Measurements from ENCODE around the gene CLASP1.
"Not testable (repeated sequence)": the region's sequence is repeated elsewhere in the genome, so short reads cannot be mapped to it uniquely, and the experiment has no call there.

The CLASP1 gene

GRCh38 chr2:121375621-121376159 lies 273.6 kb downstream of the CLASP1 start:
- no peak overlapping the region for H3K4me3 Mint-ChIP-seq
- no peak for ATAC-seq (replicated peaks)
- H3K9me3 Mint-ChIP-seq = peaks cover 0 to 8% of the 10 kb centered on the region in 2 donors
- peaks cover 71 to 89% of the 10 kb centered on the region in 2 donors for H3K36me3 Mint-ChIP-seq
- DNase-seq = no peak
- H3K27me3 Mint-ChIP-seq = no peaks in the 10 kb centered on the region
- no peak overlapping the region for H3K27ac Mint-ChIP-seq
- peaks cover 3 to 9% of the 10 kb centered on the region in 2 donors for H3K4me1 Mint-ChIP-seq

- H3K4me3 Mint-ChIP-seq; H3K9me3 Mint-ChIP-seq; H3K27me3 Mint-ChIP-seq; ATAC-seq (replicated peaks); H3K4me1 Mint-ChIP-seq; DNase-seq: not testable (repeated sequence)
- H3K27ac Mint-ChIP-seq = peak overlapping the region; percentile 77
- H3K36me3 Mint-ChIP-seq = peaks cover 64 to 89% of the 10 kb centered on the region in 2 donors
These were observed 274.7 kb downstream of the CLASP1 start for GRCh38 chr2:121374412-121375075.

- H3K9me3 Mint-ChIP-seq = peaks cover 0 to 8% of the 10 kb centered on the region in 2 donors
- H3K27ac Mint-ChIP-seq = peak overlapping the region; percentile 75
- H3K36me3 Mint-ChIP-seq = peaks cover 66 to 88% of the 10 kb centered on the region in 2 donors
- H3K4me1 Mint-ChIP-seq = peaks cover 5 to 9% of the 10 kb centered on the region in 2 donors
- H3K27me3 Mint-ChIP-seq = no peaks in the 10 kb centered on the region
- ATAC-seq (replicated peaks) (peak; percentile 29 to 50), DNase-seq (no peak)
- H3K4me3 Mint-ChIP-seq = no peak overlapping the region
These were observed 276.4 kb downstream of the CLASP1 start for GRCh38 chr2:121372721-121373353.

- no peaks in the 10 kb centered on the region for H3K27me3 Mint-ChIP-seq
- H3K27ac Mint-ChIP-seq = peak overlapping the region; percentile 72
- DNase-seq = no peak
- H3K36me3 Mint-ChIP-seq = peaks cover 63 to 87% of the 10 kb centered on the region in 2 donors
- H3K4me1 Mint-ChIP-seq = peaks cover 5 to 9% of the 10 kb centered on the region in 2 donors
- H3K4me3 Mint-ChIP-seq = no peak overlapping the region
- H3K9me3 Mint-ChIP-seq = peaks cover 0 to 8% of the 10 kb centered on the region in 2 donors
- ATAC-seq (replicated peaks) = no peak
These were observed 277.2 kb downstream of the CLASP1 start for GRCh38 chr2:121372082-121372481.

- peaks cover 5 to 9% of the 10 kb centered on the region in 2 donors for H3K4me1 Mint-ChIP-seq
- H3K36me3 Mint-ChIP-seq = peaks cover 43 to 81% of the 10 kb centered on the region in 2 donors
- peaks cover 0 to 4% of the 10 kb centered on the region in 2 donors for H3K9me3 Mint-ChIP-seq
- peak overlapping the region; percentile 53 for H3K27ac Mint-ChIP-seq
- no peaks in the 10 kb centered on the region for H3K27me3 Mint-ChIP-seq
- ATAC-seq (replicated peaks) (no peak), DNase-seq (no peak)
- no peak overlapping the region for H3K4me3 Mint-ChIP-seq
These were observed 280.4 kb downstream of the CLASP1 start for GRCh38 chr2:121368836-121369235.

GRCh38 chr2:121368155-121368554 lies 281.1 kb downstream of the CLASP1 start:
- Mint-ChIP-seq H3K27ac (no peak overlapping the region), H3K4me1 (peaks cover 3 to 5% of the 10 kb centered on the region in 2 donors)

GRCh38 chr2:121367246-121367900 lies 281.9 kb downstream of the CLASP1 start:
- no peak overlapping the region for H3K27ac Mint-ChIP-seq
- H3K27me3 Mint-ChIP-seq = no peaks in the 10 kb centered on the region
- no peak for ATAC-seq (replicated peaks)
- H3K36me3 Mint-ChIP-seq = peaks cover 35 to 78% of the 10 kb centered on the region in 2 donors
- peaks cover 0 to 2% of the 10 kb centered on the region in 2 donors for H3K4me1 Mint-ChIP-seq
- H3K4me3 Mint-ChIP-seq = no peak overlapping the region
- no peak for DNase-seq
- H3K9me3 Mint-ChIP-seq = no peaks in the 10 kb centered on the region

More at GRCh38 chr2:121368155-121368554, 281.1 kb downstream of the CLASP1 start:
- H3K27me3 Mint-ChIP-seq = no peaks in the 10 kb centered on the region
- DNase-seq = no peak
- no peak overlapping the region for H3K4me3 Mint-ChIP-seq
- ATAC-seq (replicated peaks) = no peak
- peaks cover 39 to 78% of the 10 kb centered on the region in 2 donors for H3K36me3 Mint-ChIP-seq
- no peaks in the 10 kb centered on the region for H3K9me3 Mint-ChIP-seq

GRCh38 chr2:121366040-121366439 lies 283.2 kb downstream of the CLASP1 start:
- Mint-ChIP-seq H3K4me1 (peaks cover 0 to 3% of the 10 kb centered on the region in 2 donors), H3K9me3 (no peaks in the 10 kb centered on the region), H3K27ac (no peak overlapping the region), H3K4me3 (no peak overlapping the region), H3K27me3 (no peaks in the 10 kb centered on the region), H3K36me3 (peaks cover 39 to 75% of the 10 kb centered on the region in 2 donors)
- no peak for DNase-seq
- no peak for ATAC-seq (replicated peaks)

GRCh38 chr2:121365061-121365460 lies 284.2 kb downstream of the CLASP1 start:
- no peak for DNase-seq
- Mint-ChIP-seq H3K27ac (peak overlapping the region; percentile 82), H3K4me3 (no peak overlapping the region), H3K36me3 (peaks cover 42 to 74% of the 10 kb centered on the region in 2 donors), H3K27me3 (no peaks in the 10 kb centered on the region), H3K4me1 (peaks cover 3 to 4% of the 10 kb centered on the region in 2 donors), H3K9me3 (no peaks in the 10 kb centered on the region)
- no peak for ATAC-seq (replicated peaks)

GRCh38 chr2:121363632-121364420 lies 285.4 kb downstream of the CLASP1 start:
- H3K36me3 Mint-ChIP-seq = peaks cover 44 to 68% of the 10 kb centered on the region in 2 donors

GRCh38 chr2:121362774-121363173 lies 286.5 kb downstream of the CLASP1 start:
- no peak overlapping the region for H3K27ac Mint-ChIP-seq

More at GRCh38 chr2:121363632-121364420, 285.4 kb downstream of the CLASP1 start:
- no peak overlapping the region for H3K27ac Mint-ChIP-seq
- H3K4me1 Mint-ChIP-seq = peaks cover 2 to 7% of the 10 kb centered on the region in 2 donors
- no peak overlapping the region for H3K4me3 Mint-ChIP-seq
- no peaks in the 10 kb centered on the region for H3K9me3 Mint-ChIP-seq
- DNase-seq = no peak
- no peak for ATAC-seq (replicated peaks)
- no peaks in the 10 kb centered on the region for H3K27me3 Mint-ChIP-seq

GRCh38 chr2:121362226-121362625 lies 287.0 kb downstream of the CLASP1 start:
- H3K27ac Mint-ChIP-seq = no peak overlapping the region
- peaks cover 2 to 7% of the 10 kb centered on the region in 2 donors for H3K4me1 Mint-ChIP-seq
- peaks cover 37 to 57% of the 10 kb centered on the region in 2 donors for H3K36me3 Mint-ChIP-seq

More at GRCh38 chr2:121362774-121363173, 286.5 kb downstream of the CLASP1 start:
- H3K36me3 Mint-ChIP-seq = peaks cover 38 to 60% of the 10 kb centered on the region in 2 donors
- no peak overlapping the region for H3K4me3 Mint-ChIP-seq
- ATAC-seq (replicated peaks) = no peak
- H3K27me3 Mint-ChIP-seq = no peaks in the 10 kb centered on the region
- no peaks in the 10 kb centered on the region for H3K9me3 Mint-ChIP-seq
- DNase-seq = no peak
- H3K4me1 Mint-ChIP-seq = peaks cover 2 to 7% of the 10 kb centered on the region in 2 donors

GRCh38 chr2:121360566-121361300 lies 288.5 kb downstream of the CLASP1 start:
- peaks cover 2 to 7% of the 10 kb centered on the region in 2 donors for H3K4me1 Mint-ChIP-seq
- no peaks in the 10 kb centered on the region for H3K9me3 Mint-ChIP-seq
- H3K27me3 Mint-ChIP-seq = no peaks in the 10 kb centered on the region
- no peak for ATAC-seq (replicated peaks)
- H3K27ac Mint-ChIP-seq = no peak overlapping the region
- H3K36me3 Mint-ChIP-seq = peaks cover 40 to 58% of the 10 kb centered on the region in 2 donors
- H3K4me3 Mint-ChIP-seq = no peak overlapping the region
- no peak for DNase-seq

More at GRCh38 chr2:121362226-121362625, 287.0 kb downstream of the CLASP1 start:
- Mint-ChIP-seq H3K9me3 (no peaks in the 10 kb centered on the region), H3K4me3 (no peak overlapping the region), H3K27me3 (no peaks in the 10 kb centered on the region)
- ATAC-seq (replicated peaks) = no peak
- DNase-seq = no peak

Measured in stimulated activated naive B cell treated with anti-CD40 and anti-IgM and Interleukin-4, amounts not matched to agents 10 μg/mL and 1 μg/mL and 100 μg/mL, for 72 hours (primary cell).